Thyroid gland (tissue), 4 donors: ENCODE measurements around the gene LDB2.

Source experiments
- POLR2A ChIP-seq, 2 donors: fragments of 450-650 bp; IDR thresholded peaks; one replicate each; pipeline ENCODE4 v1.6.1; 2017; ENCODE audit warnings: antibody characterized with exemption in 2 of 2, mild to moderate bottlenecking in 2 of 2, moderate library complexity in 1 of 2
- TF ChIP-seq, protein P1 (sequence below), 6 experiments: fragments of 200-600 bp in 3 of 6; fragments of 450-650 bp in 3 of 6; sonication (generic) in 3 of 6; IDR thresholded peaks; one replicate each; pipeline ENCODE4 v1.5.1; 2016 to 2019; ENCODE audit warnings: antibody characterized with exemption in 6 of 6, mild to moderate bottlenecking in 2 of 6, inconsistent platforms in 1 of 6, moderate library complexity in 1 of 6

DNA sequence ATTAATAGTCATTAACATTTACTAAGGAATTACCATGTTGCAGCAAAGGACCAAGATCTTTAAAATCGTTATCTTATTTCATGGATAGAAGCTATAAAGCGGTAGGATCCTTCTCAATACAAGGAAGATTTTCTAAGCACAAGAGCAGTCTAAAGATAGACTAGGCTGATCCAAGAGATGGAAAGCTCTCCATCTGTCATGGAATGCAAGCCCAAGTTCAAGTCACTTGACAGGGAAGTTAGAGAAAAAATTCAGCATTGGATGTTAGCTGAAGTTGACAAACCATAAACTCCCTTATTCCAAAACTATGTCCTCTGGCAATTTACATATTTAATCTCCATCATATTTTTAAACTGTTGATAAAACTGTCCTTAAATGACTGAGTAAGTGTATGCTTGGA lies 177.7 kb downstream of the LDB2 start:
- no peak for TF ChIP-seq POLR2A (IDR thresholded peaks at IDR 0.05)
- TF ChIP-seq, protein P1, sequence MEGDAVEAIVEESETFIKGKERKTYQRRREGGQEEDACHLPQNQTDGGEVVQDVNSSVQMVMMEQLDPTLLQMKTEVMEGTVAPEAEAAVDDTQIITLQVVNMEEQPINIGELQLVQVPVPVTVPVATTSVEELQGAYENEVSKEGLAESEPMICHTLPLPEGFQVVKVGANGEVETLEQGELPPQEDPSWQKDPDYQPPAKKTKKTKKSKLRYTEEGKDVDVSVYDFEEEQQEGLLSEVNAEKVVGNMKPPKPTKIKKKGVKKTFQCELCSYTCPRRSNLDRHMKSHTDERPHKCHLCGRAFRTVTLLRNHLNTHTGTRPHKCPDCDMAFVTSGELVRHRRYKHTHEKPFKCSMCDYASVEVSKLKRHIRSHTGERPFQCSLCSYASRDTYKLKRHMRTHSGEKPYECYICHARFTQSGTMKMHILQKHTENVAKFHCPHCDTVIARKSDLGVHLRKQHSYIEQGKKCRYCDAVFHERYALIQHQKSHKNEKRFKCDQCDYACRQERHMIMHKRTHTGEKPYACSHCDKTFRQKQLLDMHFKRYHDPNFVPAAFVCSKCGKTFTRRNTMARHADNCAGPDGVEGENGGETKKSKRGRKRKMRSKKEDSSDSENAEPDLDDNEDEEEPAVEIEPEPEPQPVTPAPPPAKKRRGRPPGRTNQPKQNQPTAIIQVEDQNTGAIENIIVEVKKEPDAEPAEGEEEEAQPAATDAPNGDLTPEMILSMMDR (IDR thresholded peaks at IDR 0.05) = no peak
